ENCODE data around the gene PREX1. TPM values are rescaled to one million over a fixed set of nuclear protein-coding genes. Genes with fewer than 3 reads are reported as not detected.
"Not testable (repeated sequence)": the region's sequence is repeated elsewhere in the genome, so short reads cannot be mapped to it uniquely, and the experiment has no call there.

Gene PREX1
- total RNA-seq, 1 experiment from 2014 or later: 3.3 TPM

GRCh38 chr20:48829940-48830339 lies 2.1 kb upstream of the PREX1 start:
- POLR2A ChIA-PET (ENCODE audit: unreplicated experiment): no interaction called here
- Histone ChIP-seq H4K20me1 (ENCODE audit: insufficient read depth) (no peaks in the 10 kb centered on the region), H3K36me3 (ENCODE audit: low read depth) (no peaks in the 10 kb centered on the region), H3K27ac (no peak overlapping the region), H3K4me2 (no peak overlapping the region), H2AFZ (no peak overlapping the region), H3K9me3 (ENCODE audit: insufficient read depth, low read depth) (no peaks in the 10 kb centered on the region), H3K79me2 (ENCODE audit: low read depth) (no peaks in the 10 kb centered on the region), H3K9me2 (ENCODE audit: insufficient read depth) (no peaks in the 10 kb centered on the region), H3K4me3 (no peak overlapping the region), H3K27me3 (ENCODE audit: insufficient read depth, low read depth) (no peaks in the 10 kb centered on the region), H3F3A (ENCODE audit: insufficient read depth, low read depth) (peaks cover 28% of the 10 kb centered on the region; the same call in 1 of the 2 replicates), H3K4me1 (replicated peaks; ENCODE audit: insufficient read depth) (peaks cover 28% of the 10 kb centered on the region)
- TF ChIP-seq EZH2 (IDR thresholded peaks at IDR 0.05; ENCODE audit: low read depth): no peak
- TF ChIP-seq, protein P1, sequence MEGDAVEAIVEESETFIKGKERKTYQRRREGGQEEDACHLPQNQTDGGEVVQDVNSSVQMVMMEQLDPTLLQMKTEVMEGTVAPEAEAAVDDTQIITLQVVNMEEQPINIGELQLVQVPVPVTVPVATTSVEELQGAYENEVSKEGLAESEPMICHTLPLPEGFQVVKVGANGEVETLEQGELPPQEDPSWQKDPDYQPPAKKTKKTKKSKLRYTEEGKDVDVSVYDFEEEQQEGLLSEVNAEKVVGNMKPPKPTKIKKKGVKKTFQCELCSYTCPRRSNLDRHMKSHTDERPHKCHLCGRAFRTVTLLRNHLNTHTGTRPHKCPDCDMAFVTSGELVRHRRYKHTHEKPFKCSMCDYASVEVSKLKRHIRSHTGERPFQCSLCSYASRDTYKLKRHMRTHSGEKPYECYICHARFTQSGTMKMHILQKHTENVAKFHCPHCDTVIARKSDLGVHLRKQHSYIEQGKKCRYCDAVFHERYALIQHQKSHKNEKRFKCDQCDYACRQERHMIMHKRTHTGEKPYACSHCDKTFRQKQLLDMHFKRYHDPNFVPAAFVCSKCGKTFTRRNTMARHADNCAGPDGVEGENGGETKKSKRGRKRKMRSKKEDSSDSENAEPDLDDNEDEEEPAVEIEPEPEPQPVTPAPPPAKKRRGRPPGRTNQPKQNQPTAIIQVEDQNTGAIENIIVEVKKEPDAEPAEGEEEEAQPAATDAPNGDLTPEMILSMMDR (conservative IDR thresholded peaks at IDR 0.05): no peak
- intact Hi-C loops (cut with micrococcal nuclease; ENCODE audit: unreplicated experiment): loop anchor here (5.0 kb wide), 2 partner anchors 67 to 148 kb away; no protein-coding TSS in a partner anchor
- DNase-seq: no peak
- no TSS peak for BruUV-seq (replicated peaks)
- CTCF ChIA-PET: no interaction called here

DNA sequence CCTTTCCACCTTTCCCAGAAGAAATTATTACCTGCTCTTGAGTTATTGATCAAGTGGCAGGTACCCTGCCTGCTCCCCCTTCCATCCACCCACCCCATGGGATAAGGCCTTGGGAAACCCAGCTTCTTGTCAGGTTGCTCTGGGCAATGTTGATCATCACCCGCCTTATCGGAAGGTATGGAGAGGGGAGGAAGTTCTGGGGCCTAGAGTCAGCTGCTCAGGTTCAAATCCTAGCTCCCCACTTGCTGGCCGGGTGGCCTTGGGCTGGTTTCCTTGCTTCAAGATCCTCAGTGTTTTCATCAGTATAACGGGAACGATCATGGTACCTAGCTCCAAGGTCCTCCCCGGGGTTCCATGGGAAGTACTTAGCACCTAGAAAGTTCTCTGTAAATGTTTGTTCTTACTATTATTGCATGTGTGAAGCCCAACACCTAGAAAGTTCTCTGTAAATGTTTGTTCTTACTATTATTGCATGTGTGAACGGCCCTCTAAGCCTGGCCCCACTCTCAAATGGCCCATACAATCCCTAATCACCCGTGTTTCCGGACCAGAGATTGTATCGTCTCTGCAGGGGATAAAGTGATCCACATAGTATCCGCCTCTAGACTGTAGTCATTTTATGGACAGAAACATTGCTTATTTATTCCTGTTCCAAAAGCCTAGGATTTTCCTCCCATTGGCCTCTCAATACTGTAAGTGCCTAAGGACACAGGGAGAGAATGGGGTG lies 1.1 kb upstream of the PREX1 start:
- Histone ChIP-seq H3K36me3 (ENCODE audit: low read depth) (no peaks in the 10 kb centered on the region), H3K27ac (no peak overlapping the region), H3K79me2 (ENCODE audit: low read depth) (no peaks in the 10 kb centered on the region), H3K27me3 (ENCODE audit: insufficient read depth, low read depth) (no peaks in the 10 kb centered on the region), H3K9me3 (ENCODE audit: insufficient read depth, low read depth) (no peaks in the 10 kb centered on the region), H4K20me1 (ENCODE audit: insufficient read depth) (no peaks in the 10 kb centered on the region), H2AFZ (no peak overlapping the region), H3K9me2 (ENCODE audit: insufficient read depth) (no peaks in the 10 kb centered on the region), H3K4me3 (no peak overlapping the region), H3K4me1 (replicated peaks; ENCODE audit: insufficient read depth) (peaks cover 31% of the 10 kb centered on the region), H3F3A (ENCODE audit: insufficient read depth, low read depth) (peaks cover 28% of the 10 kb centered on the region; the same call in 1 of the 2 replicates), H3K4me2 (no peak overlapping the region)
- ChIA-PET CTCF (no interaction called here), POLR2A (ENCODE audit: unreplicated experiment) (no interaction called here)
- no peak for DNase-seq
- no TSS peak for BruUV-seq (replicated peaks)
- TF ChIP-seq, protein P1 (conservative IDR thresholded peaks at IDR 0.05): no peak
- TF ChIP-seq EZH2 (IDR thresholded peaks at IDR 0.05; ENCODE audit: low read depth): no peak
- intact Hi-C loops (cut with micrococcal nuclease; ENCODE audit: unreplicated experiment): no loop called here

DNA sequence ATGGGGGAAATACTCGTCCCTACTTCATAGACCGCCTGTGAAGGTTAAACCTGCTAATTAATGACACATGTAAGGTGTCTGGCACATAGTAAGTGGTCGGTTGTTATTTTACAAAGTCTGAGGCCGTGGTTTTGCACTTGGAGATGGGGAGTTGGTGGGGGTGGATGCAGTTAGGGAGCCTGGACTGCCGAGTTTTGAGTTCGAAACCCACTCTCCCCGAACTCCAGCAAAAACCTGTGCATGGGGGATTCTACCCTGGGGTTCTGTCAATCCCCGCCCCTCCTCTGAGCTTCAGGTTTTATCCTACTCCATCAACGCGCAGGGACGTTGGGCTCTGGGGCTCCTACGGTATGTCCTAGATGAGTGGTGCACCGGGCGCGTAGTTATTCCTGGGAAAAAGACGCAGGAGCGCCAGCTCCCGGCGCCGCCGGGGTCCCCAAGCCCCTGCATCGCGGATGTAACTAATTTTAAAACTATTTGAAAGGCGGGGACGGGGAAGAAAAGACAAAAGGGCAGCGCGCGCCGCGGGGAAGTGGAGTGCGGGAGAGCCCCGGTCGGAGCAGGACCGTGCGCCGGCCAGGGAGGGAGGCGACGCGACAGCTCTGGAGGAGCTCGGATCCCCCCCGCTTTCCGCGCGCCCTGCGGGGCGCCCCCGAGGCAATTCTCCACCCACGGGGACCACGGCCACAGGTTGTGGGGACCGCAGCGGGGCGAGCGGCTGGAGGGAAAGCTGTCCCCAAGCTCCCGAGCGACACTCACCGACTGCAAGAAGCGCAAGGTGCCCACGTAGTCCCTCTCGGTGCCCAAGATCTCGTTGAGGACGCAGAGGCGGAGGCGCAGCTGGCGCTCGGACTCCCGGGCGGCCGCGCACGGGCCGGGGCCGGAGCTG lies 672 bp downstream of the PREX1 start:
- Histone ChIP-seq H3K4me1 (replicated peaks; ENCODE audit: insufficient read depth) (peaks cover 33% of the 10 kb centered on the region), H3K27ac (no peak overlapping the region), H3K4me3 (no peak overlapping the region), H3K27me3 (ENCODE audit: insufficient read depth, low read depth) (no peaks in the 10 kb centered on the region), H3K79me2 (ENCODE audit: low read depth) (no peaks in the 10 kb centered on the region), H3K9me3 (ENCODE audit: insufficient read depth, low read depth) (no peaks in the 10 kb centered on the region), H4K20me1 (ENCODE audit: insufficient read depth) (no peaks in the 10 kb centered on the region), H3K4me2 (no peak overlapping the region), H3K36me3 (ENCODE audit: low read depth) (no peaks in the 10 kb centered on the region), H3K9me2 (ENCODE audit: insufficient read depth) (no peaks in the 10 kb centered on the region), H3F3A (ENCODE audit: insufficient read depth, low read depth) (peaks cover 32% of the 10 kb centered on the region; the same call in 1 of the 2 replicates), H2AFZ (no peak overlapping the region)
- ChIA-PET POLR2A (ENCODE audit: unreplicated experiment) (no interaction called here), CTCF (interaction anchor here (0.6 kb wide), 1 partner anchor 132 kb away, joined by 3 read pairs; no protein-coding TSS in a partner anchor)
- TF ChIP-seq, protein P1 (conservative IDR thresholded peaks at IDR 0.05): no peak
- no peak for TF ChIP-seq EZH2 (IDR thresholded peaks at IDR 0.05; ENCODE audit: low read depth)
- BruUV-seq (replicated peaks): TSS peak; percentile 33
- no peak for DNase-seq
- intact Hi-C loops (cut with micrococcal nuclease; ENCODE audit: unreplicated experiment): no loop called here

- H3K4me2 ChIP-seq; H3K79me2 ChIP-seq (ENCODE audit: low read depth); intact Hi-C loops (cut with micrococcal nuclease; ENCODE audit: unreplicated experiment): not testable (repeated sequence)
Observed at GRCh38 chr20:48826480-48826879, 1.3 kb downstream of the PREX1 start.

More at GRCh38 chr20:48826480-48826879, 1.3 kb downstream of the PREX1 start:
- DNase-seq; H3K27ac ChIP-seq; BruUV-seq (replicated peaks); H3K9me3 ChIP-seq (ENCODE audit: insufficient read depth, low read depth); H3K27me3 ChIP-seq (ENCODE audit: insufficient read depth, low read depth); H4K20me1 ChIP-seq (ENCODE audit: insufficient read depth); H3K9me2 ChIP-seq (ENCODE audit: insufficient read depth); H2AFZ ChIP-seq; H3K4me3 ChIP-seq; CTCF ChIA-PET; H3K36me3 ChIP-seq (ENCODE audit: low read depth): not testable (repeated sequence)
- Histone ChIP-seq H3F3A (ENCODE audit: insufficient read depth, low read depth) (peaks cover 32% of the 10 kb centered on the region; the same call in 1 of the 2 replicates), H3K4me1 (replicated peaks; ENCODE audit: insufficient read depth) (peaks cover 33% of the 10 kb centered on the region)
- POLR2A ChIA-PET (ENCODE audit: unreplicated experiment): interaction anchor here (0.7 kb wide), 1 partner anchor 37 kb away, joined by 10 read pairs; no protein-coding TSS in a partner anchor

Data from PC-9 (cell line).